ENCODE results near the gene TNFRSF12A. TPM values are rescaled to one million over a fixed set of nuclear protein-coding genes. Genes with fewer than 3 reads are reported as not detected.

The TNFRSF12A gene
- total and polyA plus RNA-seq, 9 of the 15 experiments (the other 6 are each of a cell fraction or from before 2014, with no cell fraction given), result 0.41 to 61.8 (median 26.5) TPM

GRCh38 chr16:3028716-3029319, 8.7 kb downstream of the TNFRSF12A start (continued):
- TF ChIP-seq ZNF785 (CRISPR knock-in tag; IDR thresholded peaks at IDR 0.05) (no peak), POLR2A (conservative IDR thresholded peaks at IDR 0.05) (peak; percentile 13; the same call in 1 of the 2 replicates), ZNF165 (CRISPR knock-in tag; IDR thresholded peaks at IDR 0.05; ENCODE audit: borderline replicate concordance) (no peak), HNRNPK (IDR thresholded peaks at IDR 0.05; ENCODE audit: low read depth, low read length, poor library complexity, severe bottlenecking) (no peak), ZNF174 (CRISPR knock-in tag; IDR thresholded peaks at IDR 0.05) (no peak), HDAC2 (IDR thresholded peaks at IDR 0.05) (peak; percentile 67; the same call in 1 of the 2 replicates), HIVEP1 (CRISPR knock-in tag; IDR thresholded peaks at IDR 0.05) (no peak), AFF4 (CRISPR knock-in tag; IDR thresholded peaks at IDR 0.05) (no peak), RBM17 (IDR thresholded peaks at IDR 0.05; ENCODE audit: borderline replicate concordance, low read depth, low read length) (no peak), SMARCA5 (IDR thresholded peaks at IDR 0.05) (peak; percentile 73; the same call in 1 of the 2 replicates), BMI1 (IDR thresholded peaks at IDR 0.05; ENCODE audit: low read length) (no peak), ZNF384 (IDR thresholded peaks at IDR 0.05; ENCODE audit: low read depth, low read length) (no peak), ZFP36 (IDR thresholded peaks at IDR 0.05; ENCODE audit: low read depth, low read length, partially characterized antibody) (peak; percentile 99), ZNF431 (CRISPR knock-in tag; IDR thresholded peaks at IDR 0.05) (no peak), TCF7 (IDR thresholded peaks at IDR 0.05; ENCODE audit: borderline replicate concordance) (no peak), ZNF57 (CRISPR knock-in tag; IDR thresholded peaks at IDR 0.05) (no peak), BHLHE40 (IDR thresholded peaks at IDR 0.05; ENCODE audit: low read length) (no peak), STAG1 (CRISPR knock-in tag; IDR thresholded peaks at IDR 0.05; ENCODE audit: borderline replicate concordance) (0 out of 2 replicates have a peak, but pooled peaks have one; percentile 9), CREM (IDR thresholded peaks at IDR 0.05; ENCODE audit: low read depth) (no peak), MBD2 (IDR thresholded peaks at IDR 0.05; ENCODE audit: borderline replicate concordance, low read depth) (no peak), BCOR (IDR thresholded peaks at IDR 0.05) (peak; percentile 96), PTBP1 (IDR thresholded peaks at IDR 0.05; ENCODE audit: low read depth, low read length) (0 out of 2 replicates have a peak, but pooled peaks have one; percentile 42), ZBTB1 (CRISPR knock-in tag; IDR thresholded peaks at IDR 0.05; ENCODE audit: borderline replicate concordance, low read depth) (no peak), ZNF124 (CRISPR knock-in tag; IDR thresholded peaks at IDR 0.05) (no peak)

All from K562 (cell line).